DOHH2 (cell line): ENCODE data around the gene SMARCA2.

ENCODE experiments used
- H3F3A ChIP-seq: fragments of 200-600 bp; sonication (generic), shearing (Covaris generic); 2 replicates; pipeline ENCODE4 v1.6.0; 2016; ENCODE audit warnings: antibody characterized with exemption, mild to moderate bottlenecking; ENCODE audit not compliant: control insufficient read depth, insufficient read depth
- H3K27ac ChIP-seq: fragments of 200-600 bp; sonication (generic); 2 replicates; pipeline ENCODE4 v1.5.1; 2014; ENCODE audit warnings: low read depth, mild to moderate bottlenecking, low read length, moderate library complexity
- H3K27me3 ChIP-seq: fragments of 200-600 bp; sonication (generic); 2 replicates; pipeline ENCODE4 v1.6.1; 2014; ENCODE audit warnings: mild to moderate bottlenecking, low read length, mixed read lengths; ENCODE audit not compliant: control insufficient read depth
- H3K36me3 ChIP-seq: fragments of 200-600 bp; sonication (generic); 2 replicates; pipeline ENCODE4 v1.6.1; 2014; ENCODE audit warnings: mild to moderate bottlenecking, low read length, moderate library complexity, mixed read lengths; ENCODE audit not compliant: control insufficient read depth
- H3K4me1 ChIP-seq: fragments of 200-600 bp; sonication (generic); 2 replicates; pipeline ENCODE4 v1.6.1; 2014; ENCODE audit warnings: mild to moderate bottlenecking, low read length, mixed read lengths; ENCODE audit not compliant: control insufficient read depth
- H3K4me2 ChIP-seq: fragments of 200-600 bp; sonication (generic); 2 replicates; pipeline ENCODE4 v1.6.0; 2014; ENCODE audit warnings: mild to moderate bottlenecking, low read length, moderate library complexity
- H3K4me3 ChIP-seq: fragments of 200-600 bp; sonication (generic); 2 replicates; pipeline ENCODE4 v1.5.1; 2014; ENCODE audit warnings: mild to moderate bottlenecking, low read length, mixed read lengths
- H3K79me2 ChIP-seq: fragments of 200-600 bp; sonication (generic); 2 replicates; pipeline ENCODE4 v1.6.1; 2014; ENCODE audit warnings: mild to moderate bottlenecking, low read length, mixed read lengths; ENCODE audit not compliant: control insufficient read depth
- H3K9me2 ChIP-seq: fragments of 200-600 bp; sonication (generic); replicated peaks from 2 replicates; pipeline ENCODE4 v1.6.1; 2014; ENCODE audit warnings: mild to moderate bottlenecking, low read length, mixed read lengths; ENCODE audit not compliant: control insufficient read depth
- H3K9me3 ChIP-seq: fragments of 200-600 bp; sonication (generic); 2 replicates; pipeline ENCODE4 v1.6.1; 2014; ENCODE audit warnings: antibody characterized with exemption, low read length, mixed read lengths; ENCODE audit not compliant: control insufficient read depth, insufficient read depth
- H4K20me1 ChIP-seq: fragments of 200-600 bp; sonication (generic); 2 replicates; pipeline ENCODE4 v1.6.0; 2014; ENCODE audit warnings: low read depth, mild to moderate bottlenecking, antibody characterized with exemption, low read length, moderate library complexity; ENCODE audit not compliant: control insufficient read depth, insufficient read depth
- CTCF ChIP-seq: fragments of 200-600 bp; sonication (generic); IDR thresholded peaks from one replicate; pipeline ENCODE4 v1.5.1; 2014; ENCODE audit warnings: antibody characterized with exemption, mild to moderate bottlenecking, low read depth, low read length; ENCODE audit not compliant: poor library complexity, severe bottlenecking
- EZH2phosphoT487 ChIP-seq: fragments of 200-600 bp; sonication (generic); IDR thresholded peaks from 2 replicates; pipeline ENCODE4 v1.6.1; 2017; ENCODE audit warnings: borderline replicate concordance, mild to moderate bottlenecking, antibody characterized with exemption, low read length, moderate library complexity, mixed read lengths

Gene SMARCA2

GRCh38 chr9:2018162-2018643, 3.1 kb downstream of the SMARCA2 start:
- peaks cover 16% of the 10 kb centered on the region for H4K20me1 ChIP-seq
- peaks cover 42% of the 10 kb centered on the region for H3K4me1 ChIP-seq

GRCh38 chr9:2018764-2019558, 3.8 kb downstream of the SMARCA2 start:
- Histone ChIP-seq H3K27ac (no peak overlapping the region), H3F3A (peaks cover 4% of the 10 kb centered on the region), H3K79me2 (peaks cover 83% of the 10 kb centered on the region), H3K4me1 (peaks cover 39% of the 10 kb centered on the region), H3K9me2 (no peaks in the 10 kb centered on the region), H3K9me3 (no peaks in the 10 kb centered on the region), H4K20me1 (peaks cover 16% of the 10 kb centered on the region), H3K4me2 (peak overlapping the region; percentile 83), H3K4me3 (peak overlapping the region; percentile 85), H3K36me3 (peaks cover 18% of the 10 kb centered on the region), H3K27me3 (no peaks in the 10 kb centered on the region)
- TF ChIP-seq EZH2phosphoT487 (no peak), CTCF (no peak)

More at GRCh38 chr9:2018162-2018643, 3.1 kb downstream of the SMARCA2 start:
- no peaks in the 10 kb centered on the region for H3K9me2 ChIP-seq
- peak overlapping the region; percentile 83 for H3K4me2 ChIP-seq
- peaks cover 18% of the 10 kb centered on the region for H3K36me3 ChIP-seq
- H3K4me3 ChIP-seq, result peak overlapping the region; percentile 85
- no peaks in the 10 kb centered on the region for H3K9me3 ChIP-seq
- peaks cover 76% of the 10 kb centered on the region for H3K79me2 ChIP-seq
- H3F3A ChIP-seq, result peaks cover 4% of the 10 kb centered on the region
- H3K27me3 ChIP-seq, result no peaks in the 10 kb centered on the region
- TF ChIP-seq EZH2phosphoT487 (no peak), CTCF (no peak)
- no peak overlapping the region for H3K27ac ChIP-seq

- H3K27me3 ChIP-seq, result no peaks in the 10 kb centered on the region
- peaks cover 4% of the 10 kb centered on the region for H3F3A ChIP-seq
- H4K20me1 ChIP-seq, result peaks cover 16% of the 10 kb centered on the region
- no peak overlapping the region for H3K27ac ChIP-seq
- peaks cover 91% of the 10 kb centered on the region for H3K79me2 ChIP-seq
- 0 out of 2 replicates have a peak overlapping the region, but pooled peaks have one; percentile 4 for H3K4me2 ChIP-seq
- H3K9me3 ChIP-seq, result no peaks in the 10 kb centered on the region
- no peak overlapping the region for H3K4me3 ChIP-seq
- no peaks in the 10 kb centered on the region for H3K9me2 ChIP-seq
- peaks cover 42% of the 10 kb centered on the region for H3K4me1 ChIP-seq
- H3K36me3 ChIP-seq, result peaks cover 18% of the 10 kb centered on the region
- TF ChIP-seq EZH2phosphoT487, result no peak
- TF ChIP-seq CTCF, result no peak
Measured at GRCh38 chr9:2019723-2020122, 4.6 kb downstream of the SMARCA2 start.
